PC-3 (cell line): ENCODE results near the gene SP140. TPM values are rescaled to one million over a fixed set of nuclear protein-coding genes. Genes with fewer than 3 reads are reported as not detected.

Source experiments
- ATAC-seq: fragments of 200-7000 bp; cut with Tn5 transposase; 2 replicates; pipeline ENCODE4 v1.9.1; 2020; ENCODE audit warnings: mild to moderate bottlenecking, moderate library complexity
- BruUV-seq: library from RNA; stranded (reverse); fragments of 400-500 nt; replicated peaks from 2 replicates; lab custom pipeline; 2021; lab: Mats Ljungman, UMichigan
- CTCF ChIA-PET: fragments of 300-600 bp; sonication (Branson Sonifier 250); formaldehyde crosslinking; loops from one replicate; lab custom pipeline; 2022; ENCODE audit warnings: antibody characterized with exemption; lab: Charles Lee
- POLR2A ChIA-PET: fragments of 300-600 bp; sonication (Branson Sonifier 250); formaldehyde crosslinking; loops from one replicate; lab custom pipeline; 2022; ENCODE audit warnings: antibody characterized with exemption; ENCODE audit not compliant: unreplicated experiment; lab: Charles Lee
- DNase-seq: peaks from one replicate; pipeline ENCODE4 v3.0.0-alpha.2; 2015
- H2AFZ ChIP-seq: fragments of 300-600 bp; sonication (generic); 2 replicates; pipeline ENCODE4 v1.6.0; 2016; ENCODE audit warnings: antibody characterized with exemption, low read length
- H3F3A ChIP-seq: fragments of 300-600 bp; sonication (generic); one replicate; pipeline ENCODE4 v1.6.0; 2017; ENCODE audit warnings: antibody characterized with exemption, low read length, control low read depth, mild to moderate bottlenecking; ENCODE audit not compliant: unreplicated experiment
- H3K27ac ChIP-seq: fragments of 300-600 bp; sonication (generic); 2 replicates; pipeline ENCODE4 v1.5.1; 2016; ENCODE audit warnings: mild to moderate bottlenecking, low read length
- H3K27me3 ChIP-seq: fragments of 300-600 bp; sonication (generic); 2 replicates; pipeline ENCODE4 v1.6.1; 2016; ENCODE audit warnings: low read length, mixed read lengths
- H3K36me3 ChIP-seq: fragments of 300-600 bp; sonication (generic); 2 replicates; pipeline ENCODE4 v1.6.1; 2016; ENCODE audit warnings: low read depth, mixed run types, low read length, mixed read lengths
- H3K4me1 ChIP-seq: fragments of 300-600 bp; sonication (generic); 2 replicates; pipeline ENCODE4 v1.5.1; 2016; ENCODE audit warnings: low read length; ENCODE audit not compliant: insufficient read depth
- H3K4me2 ChIP-seq: fragments of 300-600 bp; sonication (generic); 2 replicates; pipeline ENCODE4 v1.6.0; 2016; ENCODE audit warnings: low read length
- H3K4me3 ChIP-seq: fragments of 300-600 bp; sonication (generic); 2 replicates; pipeline ENCODE4 v1.5.1; 2016; ENCODE audit warnings: mild to moderate bottlenecking, low read length, mixed read lengths
- H3K79me2 ChIP-seq: fragments of 300-600 bp; sonication (generic); 2 replicates; pipeline ENCODE4 v1.6.1; 2017; ENCODE audit warnings: low read length, mixed read lengths
- H3K9ac ChIP-seq: fragments of 300-600 bp; sonication (generic); 2 replicates; pipeline ENCODE4 v1.6.0; 2016; ENCODE audit warnings: mild to moderate bottlenecking, low read length
- H3K9me2 ChIP-seq: fragments of 300-600 bp; sonication (generic); replicated peaks from 2 replicates; pipeline ENCODE4 v1.6.1; 2016; ENCODE audit warnings: mixed run types, low read length, mixed read lengths
- H3K9me3 ChIP-seq: fragments of 300-600 bp; sonication (generic); 2 replicates; pipeline ENCODE4 v1.6.1; 2016; ENCODE audit warnings: low read length, mixed read lengths
- H4K20me1 ChIP-seq: fragments of 300-600 bp; sonication (generic); 2 replicates; pipeline ENCODE4 v1.6.1; 2016; ENCODE audit warnings: low read length, mixed read lengths
- EZH2 ChIP-seq: fragments of 300-600 bp; sonication (generic); IDR thresholded peaks from one replicate; pipeline ENCODE4 v1.6.1; 2017; ENCODE audit warnings: antibody characterized with exemption, mild to moderate bottlenecking, low read length; ENCODE audit not compliant: unreplicated experiment
- EZH2phosphoT487 ChIP-seq: fragments of 300-600 bp; sonication (generic); IDR thresholded peaks from 2 replicates; pipeline ENCODE4 v1.6.1; 2018; ENCODE audit warnings: mild to moderate bottlenecking, antibody characterized with exemption, low read length, borderline replicate concordance
- intact Hi-C: fragments of 100-400 bp; cut with micrococcal nuclease; formaldehyde crosslinking; loops from 2 replicates; pipeline ENCODE4 v1.9.0; 2023
- total RNA-seq: library from RNA; depleted of rRNA; stranded (reverse); fragments of >200 nt; gene quantifications from 2 replicates; pipeline ENCODE4 v1.2.3, GENCODE V29; 2014
- TF ChIP-seq, protein P1 (sequence below): fragments of 300-600 bp; sonication (generic); conservative IDR thresholded peaks from 2 replicates; pipeline ENCODE4 v1.5.1; 2017; ENCODE audit warnings: antibody characterized with exemption, low read depth, mild to moderate bottlenecking, low read length

The SP140 gene
- total RNA-seq, 1 experiment from 2014 or later: not detected

GRCh38 chr2:230319211-230319862 is 93.8 kb downstream of the SP140 start:
- no peak for ATAC-seq

GRCh38 chr2:230321031-230321430 is 95.5 kb downstream of the SP140 start:
- Histone ChIP-seq H3K4me3 (no peak overlapping the region), H3K9me3 (no peaks in the 10 kb centered on the region), H3K36me3 (no peaks in the 10 kb centered on the region), H3K9me2 (no peaks in the 10 kb centered on the region), H3K9ac (no peak overlapping the region), H3K27ac (no peak overlapping the region), H2AFZ (no peak overlapping the region), H3F3A (no peaks in the 10 kb centered on the region), H3K4me2 (no peak overlapping the region), H3K27me3 (no peaks in the 10 kb centered on the region), H3K4me1 (no peaks in the 10 kb centered on the region), H3K79me2 (no peaks in the 10 kb centered on the region), H4K20me1 (no peaks in the 10 kb centered on the region)
- POLR2A ChIA-PET: no interaction called here
- CTCF ChIA-PET: no interaction called here
- intact Hi-C loops: no loop called here
- no peak for DNase-seq
- no peak for ATAC-seq
- no peak for TF ChIP-seq EZH2
- no TSS peak for BruUV-seq

More at GRCh38 chr2:230319211-230319862, 93.8 kb downstream of the SP140 start:
- intact Hi-C loops: no loop called here
- H4K20me1 ChIP-seq: no peaks in the 10 kb centered on the region
- TF ChIP-seq EZH2: no peak
- no peak for TF ChIP-seq EZH2phosphoT487
- TF ChIP-seq, protein P1, sequence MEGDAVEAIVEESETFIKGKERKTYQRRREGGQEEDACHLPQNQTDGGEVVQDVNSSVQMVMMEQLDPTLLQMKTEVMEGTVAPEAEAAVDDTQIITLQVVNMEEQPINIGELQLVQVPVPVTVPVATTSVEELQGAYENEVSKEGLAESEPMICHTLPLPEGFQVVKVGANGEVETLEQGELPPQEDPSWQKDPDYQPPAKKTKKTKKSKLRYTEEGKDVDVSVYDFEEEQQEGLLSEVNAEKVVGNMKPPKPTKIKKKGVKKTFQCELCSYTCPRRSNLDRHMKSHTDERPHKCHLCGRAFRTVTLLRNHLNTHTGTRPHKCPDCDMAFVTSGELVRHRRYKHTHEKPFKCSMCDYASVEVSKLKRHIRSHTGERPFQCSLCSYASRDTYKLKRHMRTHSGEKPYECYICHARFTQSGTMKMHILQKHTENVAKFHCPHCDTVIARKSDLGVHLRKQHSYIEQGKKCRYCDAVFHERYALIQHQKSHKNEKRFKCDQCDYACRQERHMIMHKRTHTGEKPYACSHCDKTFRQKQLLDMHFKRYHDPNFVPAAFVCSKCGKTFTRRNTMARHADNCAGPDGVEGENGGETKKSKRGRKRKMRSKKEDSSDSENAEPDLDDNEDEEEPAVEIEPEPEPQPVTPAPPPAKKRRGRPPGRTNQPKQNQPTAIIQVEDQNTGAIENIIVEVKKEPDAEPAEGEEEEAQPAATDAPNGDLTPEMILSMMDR: no peak
- no peak overlapping the region for H3K4me2 ChIP-seq
- no peaks in the 10 kb centered on the region for H3K36me3 ChIP-seq
- ChIA-PET CTCF (no interaction called here), POLR2A (no interaction called here)
- no peak overlapping the region for H3K4me3 ChIP-seq
- no peaks in the 10 kb centered on the region for H3K79me2 ChIP-seq
- H2AFZ ChIP-seq: no peak overlapping the region
- no peaks in the 10 kb centered on the region for H3K9me2 ChIP-seq
- DNase-seq: no peak
- no peaks in the 10 kb centered on the region for H3K4me1 ChIP-seq
- H3K27ac ChIP-seq: no peak overlapping the region
- no peaks in the 10 kb centered on the region for H3F3A ChIP-seq
- no peaks in the 10 kb centered on the region for H3K27me3 ChIP-seq
- no peaks in the 10 kb centered on the region for H3K9me3 ChIP-seq
- H3K9ac ChIP-seq: no peak overlapping the region
- BruUV-seq: no TSS peak

GRCh38 chr2:230322561-230323384 is 97.2 kb downstream of the SP140 start:
- H3K4me3 ChIP-seq: no peak overlapping the region
- no peaks in the 10 kb centered on the region for H3K9me2 ChIP-seq
- H3K79me2 ChIP-seq: peaks cover 4% of the 10 kb centered on the region; the same call in 1 of the 2 replicates
- H4K20me1 ChIP-seq: no peaks in the 10 kb centered on the region
- H3K4me2 ChIP-seq: no peak overlapping the region
- no peak overlapping the region for H3K27ac ChIP-seq
- BruUV-seq: no TSS peak
- H3K9me3 ChIP-seq: no peaks in the 10 kb centered on the region
- ChIA-PET CTCF (no interaction called here), POLR2A (no interaction called here)
- H3F3A ChIP-seq: no peaks in the 10 kb centered on the region
- DNase-seq (no peak), ATAC-seq (no peak)
- intact Hi-C loops: no loop called here
- no peaks in the 10 kb centered on the region for H3K27me3 ChIP-seq
- TF ChIP-seq EZH2 (no peak), EZH2phosphoT487 (no peak)
- TF ChIP-seq, protein P1: no peak
- no peaks in the 10 kb centered on the region for H3K36me3 ChIP-seq
- H3K9ac ChIP-seq: no peak overlapping the region
- no peak overlapping the region for H2AFZ ChIP-seq
- peaks cover 13% of the 10 kb centered on the region; the same call in 1 of the 2 replicates for H3K4me1 ChIP-seq
